HG02943 (cell line): ENCODE results near the gene SLC25A43.
"Not testable (repeated sequence)": the region's sequence is repeated elsewhere in the genome, so short reads cannot be mapped to it uniquely, and the experiment has no call there.

Experiments used
- ATAC-seq: cut with Tn5 transposase; IDR thresholded peaks from one replicate; pipeline ENCODE4 v1.9.1; 2021; ENCODE audit warnings: mild to moderate bottlenecking, low read depth, moderate library complexity; ENCODE audit not compliant: unreplicated experiment

SLC25A43 gene

DNA sequence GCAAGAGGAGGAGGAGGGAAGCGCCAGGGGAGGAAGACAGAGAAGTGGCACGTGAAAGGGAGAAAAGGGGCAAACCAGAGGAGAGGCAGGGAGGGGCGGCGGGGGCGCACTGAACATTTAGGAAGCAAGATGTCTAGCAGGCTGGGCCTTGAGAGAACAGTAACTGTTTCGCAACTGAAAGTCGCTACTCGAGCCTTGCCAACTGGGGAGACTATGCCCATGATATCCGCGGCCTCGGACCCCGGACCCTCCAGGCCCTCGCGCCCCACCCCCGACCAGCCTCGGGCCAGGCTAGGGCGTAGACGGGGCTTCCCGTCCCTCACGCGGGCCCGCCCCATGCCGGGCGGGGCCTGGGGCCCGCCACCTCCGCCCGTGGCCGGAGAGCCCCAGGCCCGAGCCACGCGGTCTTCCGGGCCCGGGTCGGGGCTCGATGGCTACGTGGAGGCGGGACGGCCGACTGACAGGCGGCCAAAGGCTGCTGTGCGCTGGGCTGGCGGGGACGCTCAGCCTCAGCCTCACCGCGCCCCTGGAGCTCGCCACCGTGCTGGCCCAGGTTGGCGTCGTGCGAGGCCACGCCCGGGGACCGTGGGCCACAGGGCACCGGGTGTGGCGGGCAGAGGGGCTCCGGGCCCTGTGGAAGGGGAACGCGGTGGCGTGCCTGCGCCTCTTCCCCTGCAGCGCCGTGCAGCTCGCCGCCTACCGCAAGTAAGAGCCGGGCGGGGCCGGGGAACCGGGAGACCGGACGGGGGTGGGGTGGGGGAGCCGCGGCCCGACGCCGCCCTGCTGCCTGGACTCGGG is at the start of gene SLC25A43:
Gene SLC25A43 (plus strand): TSS at position 363 of the 798 bp plus-strand sequence. CDS start 68 bp downstream, at position 431.
- peak; percentile 73 for ATAC-seq

DNA sequence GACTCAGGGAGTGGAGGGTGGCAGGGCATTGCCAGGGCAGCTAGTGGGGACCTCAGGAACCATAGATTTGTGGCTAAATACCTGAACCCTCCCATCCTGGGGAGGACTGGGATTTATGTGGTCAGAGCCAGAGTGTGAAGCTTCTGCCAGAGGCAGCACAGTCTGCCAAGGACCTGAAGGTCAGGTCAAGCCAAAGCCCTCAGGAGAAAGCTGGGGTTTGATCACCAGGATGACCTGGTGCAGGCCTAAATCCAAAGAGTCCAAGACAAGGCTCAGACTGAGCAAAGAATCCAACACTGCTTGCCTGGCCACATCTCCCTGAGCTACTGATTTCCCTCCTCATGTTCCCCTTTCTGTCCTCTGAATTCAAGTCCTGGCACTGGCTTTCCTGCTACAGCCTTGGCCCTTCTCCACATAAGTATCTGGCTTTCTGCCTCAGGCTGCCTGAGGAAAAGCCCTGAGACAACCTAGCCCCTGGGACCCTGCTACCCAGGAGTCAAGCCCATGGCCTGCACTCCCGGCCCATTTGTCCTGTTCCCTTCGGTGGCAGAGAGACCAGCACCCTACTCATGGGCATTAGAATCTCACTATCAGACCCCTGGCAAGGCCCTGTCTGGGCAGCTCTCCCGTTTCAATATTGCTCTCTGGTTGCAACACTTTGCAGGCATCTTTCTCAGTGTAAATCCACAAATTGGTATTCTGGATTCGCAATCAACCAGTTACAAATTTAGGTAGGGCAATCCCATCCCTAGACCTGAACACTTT is 39.3 kb upstream of the SLC25A43 start:
- no peak for ATAC-seq

DNA sequence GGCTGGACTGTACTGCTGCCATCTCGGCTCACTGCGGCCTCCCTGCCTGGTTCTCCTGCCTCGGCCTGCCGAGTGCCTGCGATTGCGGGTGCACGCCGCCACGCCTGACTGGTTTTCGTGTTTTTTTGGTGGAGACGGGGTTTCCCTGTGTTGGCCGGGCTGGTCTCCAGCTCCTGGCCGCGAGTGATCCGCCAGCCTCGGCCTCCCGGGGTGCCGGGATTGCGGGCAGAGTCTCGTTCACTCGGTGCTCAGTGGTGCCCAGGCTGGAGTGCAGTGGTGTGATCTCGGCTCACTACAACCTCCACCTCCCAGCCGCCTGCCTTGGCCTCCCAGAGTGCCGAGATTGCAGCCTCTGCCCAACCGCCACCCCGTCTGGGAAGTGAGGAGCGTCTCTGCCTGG is 37.7 kb upstream of the SLC25A43 start:
- not testable (repeated sequence) for ATAC-seq

DNA sequence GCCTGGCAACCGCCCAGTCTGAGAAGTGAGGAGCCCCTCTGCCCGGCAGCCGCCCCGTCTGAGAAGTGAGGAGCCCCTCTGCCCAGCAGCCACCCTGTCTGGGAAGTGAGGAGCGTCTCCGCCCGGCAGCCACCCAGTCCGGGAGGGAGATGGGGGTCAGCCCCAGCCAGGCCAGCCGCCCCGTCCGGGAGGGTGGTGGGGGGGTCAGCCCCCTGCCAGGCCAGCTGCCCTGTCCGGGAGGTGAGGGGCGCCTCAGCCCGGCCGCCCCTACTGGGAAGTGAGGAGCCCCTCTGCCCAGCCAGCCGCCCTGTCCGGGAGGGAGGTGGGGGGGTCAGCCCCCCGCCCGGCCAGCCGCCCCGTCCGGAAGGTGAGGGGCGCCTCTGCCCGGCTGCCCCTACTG is 37.1 kb upstream of the SLC25A43 start:
- ATAC-seq = not testable (repeated sequence)

DNA sequence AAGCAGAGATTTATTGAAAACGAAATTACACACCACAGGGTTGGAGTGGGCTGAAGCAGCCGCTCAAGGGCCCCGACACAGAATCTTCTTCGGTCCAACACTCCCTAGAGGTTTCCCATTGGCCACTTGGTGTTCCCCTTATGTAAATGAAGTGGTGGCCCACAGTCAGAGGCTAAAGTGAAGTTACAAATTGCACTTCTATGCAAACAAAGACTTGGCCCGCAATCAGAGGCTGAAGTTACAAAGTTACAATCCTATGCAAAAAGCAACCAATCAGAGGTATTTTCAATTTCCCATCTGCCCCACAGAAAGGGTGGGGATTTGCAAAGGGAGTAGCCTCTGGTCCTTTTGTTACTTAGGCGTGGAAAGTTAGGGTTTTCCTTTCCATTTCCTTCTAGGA is 35.7 kb upstream of the SLC25A43 start:
- no peak for ATAC-seq

DNA sequence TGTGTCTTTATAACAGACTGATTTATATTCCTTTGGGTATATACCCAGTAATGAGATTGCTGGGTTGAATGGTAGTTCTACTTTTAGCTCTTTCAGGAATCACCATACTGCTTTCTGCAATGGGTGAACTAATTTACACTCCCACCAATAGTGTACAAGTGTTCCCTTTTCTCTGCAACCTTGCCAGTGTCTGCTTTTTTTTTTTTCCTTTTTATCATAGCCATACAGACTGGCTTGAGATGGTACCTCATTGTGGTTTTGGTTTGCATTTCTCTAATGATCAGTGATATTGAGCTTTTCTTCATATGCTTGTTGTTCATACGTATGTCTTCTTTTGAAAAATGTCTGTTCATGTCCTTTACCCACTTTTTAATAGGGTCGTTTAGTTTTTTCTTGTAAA is 27.3 kb upstream of the SLC25A43 start:
- ATAC-seq = not testable (repeated sequence)

DNA sequence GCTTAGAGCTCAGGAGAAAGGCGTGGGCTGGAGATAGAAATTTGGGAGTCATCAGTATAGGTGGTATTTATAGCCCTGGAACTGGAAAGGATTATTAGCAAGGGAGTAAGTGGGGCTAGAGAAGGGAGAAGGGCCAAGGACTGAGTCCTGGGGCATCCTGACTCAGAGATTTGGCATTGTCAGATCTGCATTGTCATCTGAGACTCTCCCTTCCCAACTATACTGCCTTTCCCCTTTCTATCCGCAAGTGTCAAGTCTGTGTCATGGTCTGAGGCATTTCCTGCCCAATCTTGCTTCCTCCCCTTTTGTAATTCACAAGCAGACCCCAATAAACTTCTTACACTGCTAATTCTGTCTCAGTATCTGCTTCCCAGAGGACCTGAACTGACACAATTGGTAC is 24.4 kb upstream of the SLC25A43 start:
- no peak for ATAC-seq

DNA sequence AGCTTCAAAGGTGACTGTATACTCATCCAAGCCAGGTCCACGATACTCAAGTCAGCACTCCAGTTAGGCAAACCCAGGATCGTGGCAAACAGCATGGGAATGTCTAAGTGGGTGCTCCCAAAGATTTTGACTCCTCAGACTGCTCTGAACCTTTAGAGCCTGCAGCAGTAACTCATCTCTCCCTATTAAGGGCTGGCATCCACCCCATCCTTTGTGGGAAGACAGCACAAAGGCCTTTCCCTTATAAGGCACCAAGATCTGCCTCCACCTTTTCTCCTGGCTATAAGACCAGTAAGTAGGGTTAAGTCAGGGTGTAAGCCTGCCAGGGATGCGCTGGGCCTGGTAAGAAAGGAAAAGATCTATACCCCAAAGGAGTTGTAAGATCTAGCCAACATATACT is 23.6 kb upstream of the SLC25A43 start:
- ATAC-seq = no peak

DNA sequence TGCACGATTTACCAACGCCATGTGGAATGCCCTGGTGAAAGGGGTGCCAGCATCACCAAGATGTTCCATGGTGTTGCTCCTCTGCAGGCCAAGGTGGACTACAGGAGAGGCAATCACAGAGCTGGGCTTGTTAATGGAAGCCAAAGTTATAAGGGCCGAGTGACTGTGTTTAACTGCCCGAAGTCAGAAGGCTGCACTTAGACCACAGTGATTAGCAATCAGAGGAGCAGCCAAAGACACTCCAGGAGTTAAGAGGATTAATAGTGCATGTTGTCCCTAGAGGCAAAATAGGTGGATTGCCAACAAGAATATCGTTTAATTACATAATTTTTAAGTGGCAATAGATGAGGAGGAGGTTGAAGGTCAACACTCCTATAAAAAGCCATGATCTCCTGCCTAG is 22.8 kb upstream of the SLC25A43 start:
- no peak for ATAC-seq

DNA sequence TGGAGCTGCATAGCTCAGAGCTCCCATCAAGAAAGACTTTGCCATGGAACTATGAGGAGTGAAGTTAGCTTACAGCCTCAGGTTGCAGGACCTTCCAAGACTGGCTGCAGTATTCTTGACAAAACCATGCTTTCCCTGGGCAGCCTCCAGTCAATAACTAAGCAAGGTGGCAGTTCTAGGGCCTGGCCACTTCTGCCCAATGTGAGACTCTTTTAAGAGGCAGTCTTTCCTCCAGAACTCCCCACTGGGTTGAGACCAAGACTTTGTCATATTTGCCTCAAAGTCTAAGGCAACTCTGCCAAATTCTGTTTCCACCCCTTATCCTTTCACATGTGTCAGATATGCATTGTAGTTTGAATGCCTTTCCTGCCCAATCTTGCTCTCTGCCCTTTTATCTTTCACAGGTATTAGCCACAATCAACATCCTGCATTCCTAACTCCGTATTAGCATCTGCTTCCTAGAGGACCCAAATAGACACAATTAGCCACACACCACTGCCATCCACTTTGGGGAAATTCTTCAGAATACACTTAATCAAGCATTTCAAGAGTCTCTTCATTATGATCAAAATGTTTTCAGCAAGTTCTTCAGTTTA is 17.7 kb upstream of the SLC25A43 start:
- ATAC-seq = no peak

DNA sequence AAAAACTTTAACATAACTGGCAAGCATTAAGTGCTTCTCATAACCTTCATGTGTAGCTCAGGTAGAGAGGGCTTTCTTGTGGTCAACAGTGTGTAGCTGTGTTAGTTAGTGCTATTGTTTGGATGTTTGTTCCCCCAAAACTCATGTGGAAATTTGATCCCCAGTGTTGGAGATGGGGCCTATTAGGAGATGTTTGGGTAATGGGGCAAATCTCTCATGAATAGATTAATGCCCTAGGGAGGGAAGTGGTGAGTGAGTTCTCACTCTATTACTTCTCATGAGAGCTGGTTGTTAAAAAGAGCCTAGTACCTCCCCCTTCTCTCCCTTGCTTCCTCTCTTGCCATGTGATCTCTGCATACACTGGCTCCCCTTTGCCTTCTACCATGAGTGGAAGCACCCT is 16.5 kb upstream of the SLC25A43 start:
- no peak for ATAC-seq

DNA sequence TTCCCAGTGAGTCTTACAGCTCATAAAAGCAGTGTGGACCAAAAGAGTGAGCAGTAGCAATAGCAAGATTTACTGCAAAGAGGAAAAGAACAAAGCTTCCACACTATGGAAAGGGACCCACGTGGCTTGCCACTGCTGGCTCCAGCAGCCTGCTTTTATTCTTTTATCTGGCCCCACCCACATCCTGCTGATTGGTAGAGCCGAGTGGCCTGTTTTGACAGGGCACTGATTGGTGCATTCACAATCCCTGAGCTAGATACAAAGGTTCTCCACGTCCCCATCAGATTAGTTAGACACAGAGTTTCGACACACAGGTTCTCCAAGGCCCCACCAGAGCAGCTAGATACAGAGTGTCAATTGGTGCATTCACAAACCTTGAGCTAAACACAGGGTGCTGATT is 12.5 kb upstream of the SLC25A43 start:
- ATAC-seq = not testable (repeated sequence)

DNA sequence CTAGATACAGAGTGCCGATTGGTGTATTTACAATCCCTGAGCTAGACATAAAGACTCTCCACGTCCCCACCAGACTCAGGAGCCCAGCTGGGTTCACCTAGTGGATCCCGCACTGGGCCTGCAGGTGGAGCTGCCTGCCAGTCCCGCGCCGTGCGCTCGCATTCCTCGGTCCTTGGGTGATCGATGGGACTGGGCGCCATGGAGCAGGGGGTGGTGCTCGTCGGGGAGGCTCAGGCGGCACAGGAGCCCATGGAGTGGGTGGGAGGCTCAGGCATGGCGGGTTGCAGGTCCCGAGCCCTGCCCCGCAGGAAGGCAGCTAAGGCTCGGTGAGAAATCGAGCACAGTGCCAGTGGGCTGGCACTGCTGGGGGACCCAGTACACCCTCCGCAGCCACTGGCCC is 11.7 kb upstream of the SLC25A43 start:
- not testable (repeated sequence) for ATAC-seq

DNA sequence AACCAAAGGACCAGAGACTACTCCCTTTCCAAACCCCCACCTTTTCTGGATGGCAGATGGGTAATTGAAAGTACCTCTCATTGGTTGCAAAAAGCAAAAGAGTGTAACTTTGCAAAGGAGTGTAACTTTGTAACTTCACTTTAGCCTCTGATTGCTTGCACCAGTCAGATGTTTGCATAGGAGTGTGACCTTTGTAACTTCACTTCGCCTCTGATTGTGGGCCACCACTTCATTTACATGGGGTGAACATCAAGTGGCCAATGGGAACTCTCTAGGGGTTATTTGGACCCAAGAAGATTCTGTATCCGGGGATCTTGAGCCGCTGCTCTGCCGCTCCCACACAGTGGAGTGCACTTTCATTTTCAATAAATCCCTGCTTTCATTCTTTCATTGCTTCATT is 9.9 kb upstream of the SLC25A43 start:
- ATAC-seq = no peak

DNA sequence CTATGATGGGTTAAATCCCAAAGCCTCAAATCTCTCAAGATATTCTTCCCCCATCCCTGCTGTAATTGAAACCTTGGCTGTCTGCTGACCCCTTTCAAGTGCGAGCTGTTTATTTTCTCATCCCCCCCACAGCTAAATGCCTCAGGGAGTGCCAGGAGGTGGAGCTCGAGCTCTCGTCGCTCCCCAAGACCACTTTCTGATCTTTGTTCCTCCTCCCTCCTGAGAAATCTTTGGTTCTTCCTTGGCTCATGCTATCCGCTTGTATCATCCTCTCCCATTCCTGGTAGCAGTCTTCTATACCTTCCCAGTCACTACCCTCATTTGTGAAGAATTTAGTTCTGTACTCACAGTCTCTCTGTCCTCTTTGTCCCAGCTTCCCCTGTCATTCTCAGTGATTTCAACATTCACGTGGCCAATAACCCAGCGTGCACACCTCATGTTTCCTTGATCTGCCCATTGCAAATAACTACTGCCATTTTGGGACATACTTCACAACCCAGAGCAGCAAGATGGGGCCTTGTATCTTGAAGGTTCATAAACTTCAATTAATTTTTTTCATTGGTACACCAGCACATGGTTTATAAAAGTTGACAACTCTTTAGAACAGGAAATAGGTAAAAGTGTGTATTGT is 9.2 kb upstream of the SLC25A43 start:
- ATAC-seq = no peak

DNA sequence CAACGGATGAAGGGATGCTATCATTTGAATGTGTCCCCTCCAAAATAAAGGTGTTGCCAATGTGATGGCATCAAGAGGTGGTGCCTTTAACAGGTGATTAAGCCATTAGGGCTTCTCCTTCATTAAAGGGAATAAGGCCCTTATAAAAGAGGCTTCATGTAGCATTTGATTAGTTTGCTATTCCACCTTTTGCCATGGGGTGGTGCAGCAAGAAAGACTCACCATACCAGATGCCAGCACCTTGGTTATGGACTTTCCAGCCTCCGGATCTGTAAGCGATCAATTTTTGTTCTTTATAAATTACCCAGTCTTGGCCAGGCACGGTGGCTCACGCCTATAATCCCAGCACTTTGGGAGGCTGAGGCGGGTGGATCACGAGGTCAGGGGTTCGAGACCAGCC is 7.9 kb upstream of the SLC25A43 start:
- no peak for ATAC-seq

DNA sequence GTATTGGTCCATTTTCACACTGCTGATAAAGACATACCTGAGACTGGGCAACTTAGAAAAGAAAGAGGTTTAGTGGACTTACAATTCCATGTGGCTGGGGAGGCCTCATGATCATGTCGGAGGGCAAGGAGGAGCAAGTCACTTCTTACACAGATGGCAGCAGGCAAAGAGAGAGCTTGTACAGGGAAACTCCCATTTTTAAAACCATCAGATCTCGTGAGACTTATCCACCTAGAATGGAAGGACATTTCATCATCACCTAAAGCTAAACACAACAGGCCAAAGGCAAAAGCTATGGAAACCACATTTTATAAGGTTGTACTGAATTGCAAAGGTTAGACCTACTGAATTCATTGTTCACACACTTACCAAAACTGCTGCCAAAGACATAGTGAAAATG is 6.0 kb upstream of the SLC25A43 start:
- ATAC-seq = no peak

DNA sequence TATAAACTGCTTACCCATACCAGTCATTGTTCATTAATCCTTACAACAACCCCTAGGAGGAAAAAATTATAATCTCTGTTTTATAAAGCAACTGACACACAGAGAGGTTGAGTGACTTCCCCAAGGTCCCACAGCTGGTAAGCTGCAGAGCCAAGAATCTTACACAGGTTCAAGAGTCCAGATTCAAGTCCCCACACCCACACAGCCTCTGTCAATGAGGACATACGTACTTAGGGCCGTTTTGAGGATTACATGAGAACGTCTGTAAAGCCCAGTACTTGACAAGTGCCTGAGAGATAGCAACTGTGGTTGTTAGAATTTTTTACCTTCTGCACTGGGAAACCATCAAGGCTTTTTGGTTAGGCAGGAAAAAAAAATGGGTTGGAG is 556 bp upstream of the SLC25A43 start:
- ATAC-seq = peak; percentile 32

DNA sequence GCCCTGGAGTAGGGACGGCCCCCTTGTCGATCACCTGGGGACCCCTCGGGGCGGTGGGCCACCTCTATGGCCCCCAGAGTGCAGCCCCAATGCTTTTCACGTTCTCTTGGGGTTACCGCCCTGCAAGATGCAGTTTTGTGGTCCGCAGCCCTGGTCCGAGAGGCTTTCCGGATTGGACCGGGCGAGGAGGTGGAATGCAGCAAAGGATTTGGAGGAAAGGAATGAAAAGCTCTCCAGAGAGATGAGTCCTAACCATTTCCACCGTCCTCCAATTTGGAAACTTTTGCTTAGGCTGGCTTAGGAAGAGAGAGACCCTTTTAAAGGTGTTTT is 601 bp downstream of the SLC25A43 start:
- peak; percentile 21 for ATAC-seq

DNA sequence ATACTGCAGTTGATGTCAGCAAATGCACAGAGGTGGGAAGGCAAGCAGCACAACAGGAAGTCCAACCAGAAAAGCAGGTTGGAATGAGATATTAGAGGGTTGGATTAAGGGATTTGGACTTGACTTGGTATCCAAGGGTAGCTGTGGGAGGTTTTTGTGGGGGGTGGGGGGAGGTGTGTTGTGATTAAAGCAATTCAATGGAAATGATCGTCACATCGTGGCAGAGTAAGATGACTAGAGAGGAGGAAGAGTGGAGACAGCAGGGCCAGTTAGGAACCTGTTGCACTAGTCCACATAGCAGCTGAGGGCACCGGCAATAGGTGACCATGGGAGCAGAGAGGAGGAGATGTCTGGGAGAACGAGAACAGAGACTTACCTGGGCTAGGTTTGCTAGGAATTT is 2.4 kb downstream of the SLC25A43 start:
- no peak for ATAC-seq

DNA sequence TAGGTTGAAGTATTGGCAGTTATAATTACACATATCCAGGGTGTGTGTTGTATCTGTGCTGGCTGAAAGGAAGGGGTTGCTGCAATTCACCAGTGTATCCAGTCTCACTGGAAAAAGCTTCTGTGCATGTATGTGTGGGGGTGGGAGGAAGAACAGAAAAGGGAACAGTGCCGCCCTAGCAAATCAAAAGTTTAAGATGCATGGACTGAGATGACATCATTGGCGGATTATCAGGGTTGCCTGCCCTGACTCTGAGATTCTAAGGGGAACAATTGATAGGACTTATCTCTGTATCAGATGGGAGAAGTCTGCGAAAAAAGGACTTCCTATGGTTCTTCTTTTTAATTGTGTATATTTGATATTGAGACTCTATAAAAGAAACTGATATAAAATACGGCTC is 3.5 kb downstream of the SLC25A43 start:
- no peak for ATAC-seq
